GM12878 (cell line): ENCODE results near the gene EEF1AKMT3. TPM values are rescaled to one million over a fixed set of nuclear protein-coding genes. Genes with fewer than 3 reads are reported as not detected.

Source experiments
- TBL1XR1 ChIP-seq: IDR thresholded peaks from 2 replicates; pipeline ENCODE4 v1.6.1; 2012; ENCODE audit warnings: low read depth, low read length, improper control_type of control experiment
- polyA plus RNA-seq, 11 experiments: library from polyadenylated mRNA; depleted of rRNA in 4 of 11; unstranded in 6 of 11; stranded (reverse) in 5 of 11; fragments of >200 nt; fragmentation: Nextera tagmentation in 4 of 11; fragmentation: Illumina TruSeq in 1 of 11; extraction: Ambion mirVana in 4 of 11; extraction: Trizol in 1 of 11; gene quantifications; 1 replicate in 1 of 11; 2 replicates in 10 of 11; pipeline versions ENCODE4 v1.2.1 to v1.2.3, GENCODE V29; 2011 to 2016; ENCODE audit warnings: inconsistent platforms in 2 of 11, missing spikeins in 2 of 11, low read depth in 1 of 11
- total RNA-seq, 4 experiments: library from RNA; depleted of rRNA in 3 of 4; stranded (reverse); fragments of >200 nt in 3 of 4; fragmentation: Illumina TruSeq in 1 of 4; extraction: Trizol in 1 of 4; gene quantifications; 2 replicates each; pipeline versions ENCODE4 v1.2.1 to v1.2.3, GENCODE V29; 2013 to 2021
- TF ChIP-seq, protein P1 (sequence below): fragments of 450-650 bp; formaldehyde crosslinking; IDR thresholded peaks from 2 replicates; pipeline ENCODE4 v1.4.0; 2020; ENCODE audit warnings: mild to moderate bottlenecking, moderate library complexity
- TF ChIP-seq, protein P2 (sequence below): fragments of 450-650 bp; formaldehyde crosslinking; IDR thresholded peaks from 2 replicates; pipeline ENCODE4 v1.4.0; 2022; ENCODE audit warnings: mild to moderate bottlenecking, moderate library complexity
- TF ChIP-seq, protein P3 (sequence below): fragments of 450-650 bp; IDR thresholded peaks from 2 replicates; pipeline ENCODE4 v1.6.1; 2017; ENCODE audit warnings: mild to moderate bottlenecking, moderate library complexity
- TF ChIP-seq, protein P4 (sequence below): fragments of 450-650 bp; IDR thresholded peaks from 2 replicates; pipeline ENCODE4 v1.6.1; 2014; ENCODE audit warnings: mild to moderate bottlenecking

The EEF1AKMT3 gene
- total and polyA plus RNA-seq, 10 of the 15 experiments (the other 5 are each of a cell fraction or from before 2014, with no cell fraction given) = 1.2 to 8.2 (median 3.5) TPM

DNA sequence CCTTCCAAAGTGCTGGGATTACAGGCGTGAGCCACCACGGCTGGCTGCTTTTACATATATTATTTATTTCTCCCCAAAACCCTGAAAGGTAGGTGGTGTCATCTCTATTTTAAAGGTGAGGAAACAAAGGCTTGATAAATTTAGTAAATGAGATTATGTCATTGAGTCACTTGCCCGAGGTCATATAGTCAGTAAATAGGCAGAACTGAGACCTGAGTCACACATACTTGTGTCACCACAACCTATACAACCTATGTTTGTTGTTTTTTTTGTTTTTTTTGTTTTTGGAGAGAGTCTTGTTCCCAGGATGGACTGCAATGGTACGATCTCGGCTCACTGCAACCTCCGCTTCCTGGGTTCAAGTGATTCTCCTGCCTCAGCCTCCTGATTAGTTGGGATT, 22.9 kb downstream of the EEF1AKMT3 start (continued):
- TF ChIP-seq, protein P1, sequence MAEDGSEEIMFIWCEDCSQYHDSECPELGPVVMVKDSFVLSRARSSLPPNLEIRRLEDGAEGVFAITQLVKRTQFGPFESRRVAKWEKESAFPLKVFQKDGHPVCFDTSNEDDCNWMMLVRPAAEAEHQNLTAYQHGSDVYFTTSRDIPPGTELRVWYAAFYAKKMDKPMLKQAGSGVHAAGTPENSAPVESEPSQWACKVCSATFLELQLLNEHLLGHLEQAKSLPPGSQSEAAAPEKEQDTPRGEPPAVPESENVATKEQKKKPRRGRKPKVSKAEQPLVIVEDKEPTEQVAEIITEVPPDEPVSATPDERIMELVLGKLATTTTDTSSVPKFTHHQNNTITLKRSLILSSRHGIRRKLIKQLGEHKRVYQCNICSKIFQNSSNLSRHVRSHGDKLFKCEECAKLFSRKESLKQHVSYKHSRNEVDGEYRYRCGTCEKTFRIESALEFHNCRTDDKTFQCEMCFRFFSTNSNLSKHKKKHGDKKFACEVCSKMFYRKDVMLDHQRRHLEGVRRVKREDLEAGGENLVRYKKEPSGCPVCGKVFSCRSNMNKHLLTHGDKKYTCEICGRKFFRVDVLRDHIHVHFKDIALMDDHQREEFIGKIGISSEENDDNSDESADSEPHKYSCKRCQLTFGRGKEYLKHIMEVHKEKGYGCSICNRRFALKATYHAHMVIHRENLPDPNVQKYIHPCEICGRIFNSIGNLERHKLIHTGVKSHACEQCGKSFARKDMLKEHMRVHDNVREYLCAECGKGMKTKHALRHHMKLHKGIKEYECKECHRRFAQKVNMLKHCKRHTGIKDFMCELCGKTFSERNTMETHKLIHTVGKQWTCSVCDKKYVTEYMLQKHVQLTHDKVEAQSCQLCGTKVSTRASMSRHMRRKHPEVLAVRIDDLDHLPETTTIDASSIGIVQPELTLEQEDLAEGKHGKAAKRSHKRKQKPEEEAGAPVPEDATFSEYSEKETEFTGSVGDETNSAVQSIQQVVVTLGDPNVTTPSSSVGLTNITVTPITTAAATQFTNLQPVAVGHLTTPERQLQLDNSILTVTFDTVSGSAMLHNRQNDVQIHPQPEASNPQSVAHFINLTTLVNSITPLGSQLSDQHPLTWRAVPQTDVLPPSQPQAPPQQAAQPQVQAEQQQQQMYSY (CRISPR knock-in tag) = no peak
- TF ChIP-seq, protein P2, sequence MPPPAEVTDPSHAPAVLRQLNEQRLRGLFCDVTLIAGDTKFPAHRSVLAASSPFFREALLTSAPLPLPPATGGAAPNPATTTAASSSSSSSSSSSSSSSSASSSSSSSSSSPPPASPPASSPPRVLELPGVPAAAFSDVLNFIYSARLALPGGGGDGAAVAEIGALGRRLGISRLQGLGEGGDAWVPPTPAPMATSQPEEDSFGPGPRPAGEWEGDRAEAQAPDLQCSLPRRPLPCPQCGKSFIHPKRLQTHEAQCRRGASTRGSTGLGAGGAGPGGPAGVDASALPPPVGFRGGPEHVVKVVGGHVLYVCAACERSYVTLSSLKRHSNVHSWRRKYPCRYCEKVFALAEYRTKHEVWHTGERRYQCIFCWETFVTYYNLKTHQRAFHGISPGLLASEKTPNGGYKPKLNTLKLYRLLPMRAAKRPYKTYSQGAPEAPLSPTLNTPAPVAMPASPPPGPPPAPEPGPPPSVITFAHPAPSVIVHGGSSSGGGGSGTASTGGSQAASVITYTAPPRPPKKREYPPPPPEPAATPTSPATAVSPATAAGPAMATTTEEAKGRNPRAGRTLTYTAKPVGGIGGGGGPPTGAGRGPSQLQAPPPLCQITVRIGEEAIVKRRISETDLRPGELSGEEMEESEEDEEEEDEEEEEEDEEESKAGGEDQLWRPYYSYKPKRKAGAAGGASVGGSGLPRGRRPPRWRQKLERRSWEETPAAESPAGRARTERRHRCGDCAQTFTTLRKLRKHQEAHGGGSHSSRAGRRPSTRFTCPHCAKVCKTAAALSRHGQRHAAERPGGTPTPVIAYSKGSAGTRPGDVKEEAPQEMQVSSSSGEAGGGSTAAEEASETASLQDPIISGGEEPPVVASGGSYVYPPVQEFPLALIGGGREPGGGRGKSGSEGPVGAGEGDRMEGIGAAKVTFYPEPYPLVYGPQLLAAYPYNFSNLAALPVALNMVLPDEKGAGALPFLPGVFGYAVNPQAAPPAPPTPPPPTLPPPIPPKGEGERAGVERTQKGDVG (CRISPR knock-in tag) = no peak
- no peak for TF ChIP-seq TBL1XR1
- TF ChIP-seq, protein P3, sequence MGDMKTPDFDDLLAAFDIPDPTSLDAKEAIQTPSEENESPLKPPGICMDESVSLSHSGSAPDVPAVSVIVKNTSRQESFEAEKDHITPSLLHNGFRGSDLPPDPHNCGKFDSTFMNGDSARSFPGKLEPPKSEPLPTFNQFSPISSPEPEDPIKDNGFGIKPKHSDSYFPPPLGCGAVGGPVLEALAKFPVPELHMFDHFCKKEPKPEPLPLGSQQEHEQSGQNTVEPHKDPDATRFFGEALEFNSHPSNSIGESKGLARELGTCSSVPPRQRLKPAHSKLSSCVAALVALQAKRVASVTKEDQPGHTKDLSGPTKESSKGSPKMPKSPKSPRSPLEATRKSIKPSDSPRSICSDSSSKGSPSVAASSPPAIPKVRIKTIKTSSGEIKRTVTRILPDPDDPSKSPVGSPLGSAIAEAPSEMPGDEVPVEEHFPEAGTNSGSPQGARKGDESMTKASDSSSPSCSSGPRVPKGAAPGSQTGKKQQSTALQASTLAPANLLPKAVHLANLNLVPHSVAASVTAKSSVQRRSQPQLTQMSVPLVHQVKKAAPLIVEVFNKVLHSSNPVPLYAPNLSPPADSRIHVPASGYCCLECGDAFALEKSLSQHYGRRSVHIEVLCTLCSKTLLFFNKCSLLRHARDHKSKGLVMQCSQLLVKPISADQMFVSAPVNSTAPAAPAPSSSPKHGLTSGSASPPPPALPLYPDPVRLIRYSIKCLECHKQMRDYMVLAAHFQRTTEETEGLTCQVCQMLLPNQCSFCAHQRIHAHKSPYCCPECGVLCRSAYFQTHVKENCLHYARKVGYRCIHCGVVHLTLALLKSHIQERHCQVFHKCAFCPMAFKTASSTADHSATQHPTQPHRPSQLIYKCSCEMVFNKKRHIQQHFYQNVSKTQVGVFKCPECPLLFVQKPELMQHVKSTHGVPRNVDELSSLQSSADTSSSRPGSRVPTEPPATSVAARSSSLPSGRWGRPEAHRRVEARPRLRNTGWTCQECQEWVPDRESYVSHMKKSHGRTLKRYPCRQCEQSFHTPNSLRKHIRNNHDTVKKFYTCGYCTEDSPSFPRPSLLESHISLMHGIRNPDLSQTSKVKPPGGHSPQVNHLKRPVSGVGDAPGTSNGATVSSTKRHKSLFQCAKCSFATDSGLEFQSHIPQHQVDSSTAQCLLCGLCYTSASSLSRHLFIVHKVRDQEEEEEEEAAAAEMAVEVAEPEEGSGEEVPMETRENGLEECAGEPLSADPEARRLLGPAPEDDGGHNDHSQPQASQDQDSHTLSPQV = no peak
- TF ChIP-seq, protein P4, sequence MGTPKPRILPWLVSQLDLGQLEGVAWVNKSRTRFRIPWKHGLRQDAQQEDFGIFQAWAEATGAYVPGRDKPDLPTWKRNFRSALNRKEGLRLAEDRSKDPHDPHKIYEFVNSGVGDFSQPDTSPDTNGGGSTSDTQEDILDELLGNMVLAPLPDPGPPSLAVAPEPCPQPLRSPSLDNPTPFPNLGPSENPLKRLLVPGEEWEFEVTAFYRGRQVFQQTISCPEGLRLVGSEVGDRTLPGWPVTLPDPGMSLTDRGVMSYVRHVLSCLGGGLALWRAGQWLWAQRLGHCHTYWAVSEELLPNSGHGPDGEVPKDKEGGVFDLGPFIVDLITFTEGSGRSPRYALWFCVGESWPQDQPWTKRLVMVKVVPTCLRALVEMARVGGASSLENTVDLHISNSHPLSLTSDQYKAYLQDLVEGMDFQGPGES = no peak
